IMR-90 (cell line): ENCODE data around the gene ZBED4. TPM values are rescaled to one million over a fixed set of nuclear protein-coding genes. Genes with fewer than 3 reads are reported as not detected.

Experiments
- ATAC-seq: fragments of 200-7000 bp; cut with Tn5 transposase; 2 replicates; pipeline ENCODE4 v1.9.1; 2020; ENCODE audit warnings: low read depth, mild to moderate bottlenecking, moderate library complexity
- BruUV-seq: library from RNA; stranded (reverse); fragments of 400-500 nt; replicated peaks from 2 replicates; lab custom pipeline; 2021; lab: Mats Ljungman, UMichigan
- CTCF ChIA-PET: fragments of 300-600 bp; formaldehyde crosslinking; extraction: SDS; loops from one replicate; lab custom pipeline; 2021; ENCODE audit warnings: antibody characterized with exemption; lab: Yijun Ruan, JAX
- POLR2A ChIA-PET: fragments of 300-600 bp; sonication (Branson Sonifier 250); formaldehyde crosslinking; loops from one replicate; lab custom pipeline; 2022; ENCODE audit warnings: antibody characterized with exemption; ENCODE audit not compliant: unreplicated experiment; lab: Charles Lee
- DNase-seq: peaks from one replicate; pipeline ENCODE4 v3.0.0; 2013
- H2AFZ ChIP-seq: replicated peaks from 2 replicates; pipeline ENCODE3; 2013; ENCODE audit warnings: low read length, mild to moderate bottlenecking; ENCODE audit not compliant: poor library complexity
- H2AK5ac ChIP-seq: 2 replicates; pipeline ENCODE4 v1.6.1; 2013; ENCODE audit warnings: low read depth, low read length, inconsistent platforms
- H2AK9ac ChIP-seq: replicated peaks from 2 replicates; pipeline ENCODE3; 2013; ENCODE audit warnings: mild to moderate bottlenecking, low read depth, low read length, moderate library complexity; ENCODE audit not compliant: poor library complexity
- H2BK120ac ChIP-seq: 2 replicates; pipeline ENCODE4 v1.6.1; 2013; ENCODE audit warnings: low read depth, low read length, inconsistent platforms
- H2BK15ac ChIP-seq: 3 replicates; pipeline ENCODE4 v1.6.1; 2013; ENCODE audit warnings: low read depth, low read length, inconsistent platforms
- H2BK20ac ChIP-seq: 2 replicates; pipeline ENCODE4 v1.6.1; 2013; ENCODE audit warnings: low read depth, mild to moderate bottlenecking, inconsistent platforms, low read length, moderate library complexity
- H2BK5ac ChIP-seq: 2 replicates; pipeline ENCODE4 v1.6.1; 2013; ENCODE audit warnings: mild to moderate bottlenecking, low read depth, low read length, inconsistent platforms; ENCODE audit not compliant: poor library complexity, severe bottlenecking
- H3K14ac ChIP-seq: replicated peaks from 2 replicates; pipeline ENCODE4 v1.6.1; 2013; ENCODE audit warnings: low read depth, low read length, inconsistent platforms
- H3K18ac ChIP-seq: 2 replicates; pipeline ENCODE4 v1.6.1; 2013; ENCODE audit warnings: low read depth, low read length, control low read depth
- H3K23ac ChIP-seq: 2 replicates; pipeline ENCODE4 v1.6.1; 2013; ENCODE audit warnings: low read depth, low read length, inconsistent platforms
- H3K27ac ChIP-seq: 2 replicates; pipeline ENCODE4 v1.5.1; 2013; ENCODE audit warnings: mild to moderate bottlenecking, control low read depth, low read length; ENCODE audit not compliant: insufficient read depth
- H3K27me3 ChIP-seq: 2 replicates; pipeline ENCODE4 v1.6.1; 2013; ENCODE audit warnings: low read length; ENCODE audit not compliant: control insufficient read depth, insufficient read depth
- H3K36me3 ChIP-seq: 2 replicates; pipeline ENCODE4 v1.6.1; 2013; ENCODE audit warnings: low read length, mixed read lengths; ENCODE audit not compliant: control insufficient read depth, insufficient read depth
- H3K4ac ChIP-seq: 2 replicates; pipeline ENCODE4 v1.6.1; 2013; ENCODE audit warnings: low read depth, low read length, inconsistent platforms
- H3K4me1 ChIP-seq: 2 replicates; pipeline ENCODE4 v1.6.1; 2013; ENCODE audit warnings: low read length, mixed read lengths; ENCODE audit not compliant: control insufficient read depth, insufficient read depth
- H3K4me2 ChIP-seq: 2 replicates; pipeline ENCODE4 v1.6.1; 2013; ENCODE audit warnings: low read depth, mild to moderate bottlenecking, control low read depth, low read length, moderate library complexity
- H3K4me3 ChIP-seq: 2 replicates; pipeline ENCODE4 v1.5.1; 2013; ENCODE audit warnings: low read depth, mild to moderate bottlenecking, control low read depth, low read length, moderate library complexity; ENCODE audit not compliant: insufficient read depth
- H3K56ac ChIP-seq: 2 replicates; pipeline ENCODE4 v1.6.1; 2013; ENCODE audit warnings: low read length, inconsistent platforms; ENCODE audit not compliant: insufficient read depth; ENCODE audit errors: extremely low read depth
- H3K79me1 ChIP-seq, 2 experiments: 2 replicates each; pipeline ENCODE4 v1.6.1; 2013; ENCODE audit warnings: low read length in 2 of 2, inconsistent platforms in 1 of 2, low read depth in 1 of 2
- H3K9ac ChIP-seq: 2 replicates; pipeline ENCODE4 v1.6.1; 2013; ENCODE audit warnings: low read depth, low read length, control low read depth
- H3K9me1 ChIP-seq: 2 replicates; pipeline ENCODE4 v1.6.1; 2013; ENCODE audit warnings: low read length, inconsistent platforms; ENCODE audit not compliant: insufficient read depth
- H3K9me3 ChIP-seq: 2 replicates; pipeline ENCODE4 v1.6.1; 2013; ENCODE audit warnings: low read length; ENCODE audit not compliant: control insufficient read depth, insufficient read depth
- H4K20me1 ChIP-seq: 2 replicates; pipeline ENCODE4 v1.6.1; 2013; ENCODE audit warnings: low read length, inconsistent platforms; ENCODE audit not compliant: insufficient read depth
- H4K5ac ChIP-seq: 2 replicates; pipeline ENCODE4 v1.6.1; 2013; ENCODE audit warnings: mild to moderate bottlenecking, low read depth, low read length, control low read depth
- H4K8ac ChIP-seq, 2 experiments: 2 replicates each; pipeline ENCODE4 v1.6.1; 2013; ENCODE audit warnings: low read depth in 2 of 2, low read length in 2 of 2, control low read depth in 1 of 2, inconsistent platforms in 1 of 2
- H4K91ac ChIP-seq: 2 replicates; pipeline ENCODE4 v1.6.1; 2013; ENCODE audit warnings: low read depth, low read length, inconsistent platforms; ENCODE audit not compliant: insufficient read depth
- CEBPB ChIP-seq: IDR thresholded peaks from 2 replicates; pipeline ENCODE4 v1.6.1; 2012; ENCODE audit warnings: low read depth, low read length, improper control_type of control experiment
- CHD1 ChIP-seq: IDR thresholded peaks from 2 replicates; pipeline ENCODE4 v1.6.1; 2012; ENCODE audit warnings: low read depth, low read length, improper control_type of control experiment
- MAFK ChIP-seq: IDR thresholded peaks from 2 replicates; pipeline ENCODE4 v1.6.1; 2012; ENCODE audit warnings: low read depth, low read length, improper control_type of control experiment
- MAZ ChIP-seq: IDR thresholded peaks from 2 replicates; pipeline ENCODE4 v1.6.1; 2012; ENCODE audit warnings: low read depth, mild to moderate bottlenecking, low read length, improper control_type of control experiment, moderate library complexity, borderline replicate concordance
- MXI1 ChIP-seq: IDR thresholded peaks from 2 replicates; pipeline ENCODE4 v1.6.1; 2012; ENCODE audit warnings: low read depth, mild to moderate bottlenecking, low read length, moderate library complexity, borderline replicate concordance
- POLR2A ChIP-seq: IDR thresholded peaks from 2 replicates; pipeline ENCODE4 v1.6.1; 2012; ENCODE audit warnings: mild to moderate bottlenecking, low read depth, low read length
- RAD21 ChIP-seq: IDR thresholded peaks from 2 replicates; pipeline ENCODE4 v1.6.1; 2012; ENCODE audit warnings: low read length, improper control_type of control experiment
- RCOR1 ChIP-seq: IDR thresholded peaks from 2 replicates; pipeline ENCODE4 v1.6.1; 2012; ENCODE audit warnings: mild to moderate bottlenecking, low read length, improper control_type of control experiment; ENCODE audit not compliant: insufficient replicate concordance
- WGBS, 2 experiments: methylation state at CpG; one replicate each; pipeline versions ENCODE4 v1.1.5 to v1.1.7; 2013; ENCODE audit warnings: missing lambda C conversion rate in 2 of 2; ENCODE audit not compliant: insufficient read length in 1 of 2; ENCODE audit errors: extremely low coverage in 2 of 2; 5-methylcytosine and 5-hydroxymethylcytosine counted together
- dilution Hi-C: fragments of 300-500 bp; cut with HindIII; formaldehyde crosslinking; loops from one replicate; pipeline ENCODE4 v1.14.3; 2018; ENCODE audit warnings: low sequenced_read_pairs; ENCODE audit not compliant: unreplicated experiment
- in situ Hi-C: fragments of 300-500 bp; cut with MboI; formaldehyde crosslinking; loops from 3 replicates; pipeline ENCODE4 v1.14.3; 2019; ENCODE audit warnings: low sequenced_read_pairs, inconsistent platforms, mixed read lengths
- intact Hi-C: fragments of 100-400 bp; cut with micrococcal nuclease; formaldehyde crosslinking; loops from 2 replicates; pipeline ENCODE4 v1.10.0; 2022
- polyA plus RNA-seq, 3 experiments: library from polyadenylated mRNA; depleted of rRNA; stranded (reverse); fragments of >200 nt; gene quantifications; 2 replicates each; pipeline ENCODE4 v1.2.3, GENCODE V29; 2012; ENCODE audit warnings: low replicate concordance in 1 of 3
- total RNA-seq: library from RNA; depleted of rRNA; stranded (reverse); fragments of >200 nt; gene quantifications from 2 replicates; pipeline ENCODE4 v1.2.3, GENCODE V29; 2012
- TF ChIP-seq, protein P1 (sequence below): fragments of 150-350 bp; IDR thresholded peaks from 2 replicates; pipeline ENCODE4 v1.6.1; 2017; ENCODE audit warnings: mild to moderate bottlenecking, antibody characterized with exemption, low read length, low read depth
- TF ChIP-seq, protein P2 (sequence below): fragments of 150-350 bp; IDR thresholded peaks from 2 replicates; pipeline ENCODE4 v1.6.1; 2016; ENCODE audit warnings: low read depth, mild to moderate bottlenecking, low read length, moderate library complexity, borderline replicate concordance
- TF ChIP-seq, protein P3 (sequence below): conservative IDR thresholded peaks from 2 replicates; pipeline ENCODE4 v1.5.1; 2012; ENCODE audit warnings: mild to moderate bottlenecking, low read depth, low read length, improper control_type of control experiment

ZBED4 gene
- total and polyA plus RNA-seq, 2 of the 4 experiments (the other 2 are of a cell fraction), result 9.3 to 10.5 TPM

DNA sequence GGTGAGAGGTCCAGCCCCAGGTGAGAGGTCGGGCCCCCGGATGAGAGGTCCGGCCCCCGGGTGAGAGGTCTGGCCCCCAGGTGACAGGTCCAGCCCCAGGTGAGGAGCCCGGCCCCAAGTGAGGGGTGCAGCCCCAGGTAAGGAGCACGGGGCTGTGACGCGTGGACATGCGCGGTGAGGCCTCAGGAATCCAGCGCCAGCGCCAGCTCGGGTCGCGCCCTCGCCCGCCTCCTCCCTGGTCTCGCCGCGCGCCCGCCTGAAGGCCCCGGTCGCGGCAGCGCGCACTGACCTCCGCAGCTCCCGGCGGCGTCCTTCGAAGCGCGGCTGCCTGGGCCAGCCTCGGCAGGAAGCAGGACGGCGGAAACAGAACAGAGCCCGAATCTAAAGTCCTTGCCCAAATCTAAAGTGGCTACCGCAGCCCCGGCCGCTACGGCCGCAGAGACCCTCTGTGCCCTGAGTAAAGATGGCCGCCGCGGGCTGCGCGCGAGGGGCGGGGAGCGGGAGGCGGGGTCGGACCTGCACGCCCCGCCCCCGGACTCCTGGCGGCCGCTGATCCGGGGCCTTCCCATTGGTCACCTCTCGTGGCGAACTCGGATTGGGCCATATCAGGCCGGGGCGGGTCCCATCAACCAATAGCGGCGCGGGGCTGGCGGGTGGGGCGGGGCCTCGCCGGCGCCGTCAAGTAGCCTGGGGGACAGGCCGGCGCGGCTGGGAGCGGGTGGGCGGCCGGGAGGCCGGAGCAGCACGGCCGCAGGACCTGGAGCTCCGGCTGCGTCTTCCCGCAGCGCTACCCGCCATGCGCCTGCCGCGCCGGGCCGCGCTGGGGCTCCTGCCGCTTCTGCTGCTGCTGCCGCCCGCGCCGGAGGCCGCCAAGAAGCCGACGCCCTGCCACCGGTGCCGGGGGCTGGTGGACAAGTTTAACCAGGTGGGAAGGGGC is 64.6 kb downstream of the ZBED4 start, which contains the start of the genes ALG12 and CRELD2:
Gene ALG12, minus strand, starts transcription at position 465 of the 937 bp plus-strand sequence. CDS start 4,673 bp downstream, outside the sequence.
Gene CRELD2, plus strand, starts transcription at position 661 of the 937 bp plus-strand sequence. Its CDS starts 136 bp downstream, at position 797.
- peak within 1 kb of the TSS; percentile 51; the same call in 1 of the 2 replicates for H2AK5ac ChIP-seq
- H3K4me2 ChIP-seq, result peak within 1 kb of the TSS; percentile 91
- peak within 1 kb of the TSS; percentile 71 for H3K9ac ChIP-seq
- peaks cover 31 to 43% of the 10 kb centered on the region in 2 experiments for H3K79me1 ChIP-seq
- peak within 1 kb of the TSS; percentile 69 for H4K91ac ChIP-seq
- peak; percentile 99 for ATAC-seq
- peak within 1 kb of the TSS; percentile 74 for H3K27ac ChIP-seq
- dilution Hi-C loops, result no loop called here
- DNase-seq, result peak; percentile 96
- TF ChIP-seq RAD21 (no peak), POLR2A (peak; percentile 93), CHD1 (no peak), RCOR1 (no peak), MXI1 (peak; percentile 29), MAZ (peak; percentile 91; the same call in 1 of the 2 replicates), MAFK (no peak), CEBPB (no peak)
- TF ChIP-seq, protein P1, sequence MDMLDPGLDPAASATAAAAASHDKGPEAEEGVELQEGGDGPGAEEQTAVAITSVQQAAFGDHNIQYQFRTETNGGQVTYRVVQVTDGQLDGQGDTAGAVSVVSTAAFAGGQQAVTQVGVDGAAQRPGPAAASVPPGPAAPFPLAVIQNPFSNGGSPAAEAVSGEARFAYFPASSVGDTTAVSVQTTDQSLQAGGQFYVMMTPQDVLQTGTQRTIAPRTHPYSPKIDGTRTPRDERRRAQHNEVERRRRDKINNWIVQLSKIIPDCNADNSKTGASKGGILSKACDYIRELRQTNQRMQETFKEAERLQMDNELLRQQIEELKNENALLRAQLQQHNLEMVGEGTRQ, result no peak; the same call in 1 of the 2 replicates
- TF ChIP-seq, protein P2, sequence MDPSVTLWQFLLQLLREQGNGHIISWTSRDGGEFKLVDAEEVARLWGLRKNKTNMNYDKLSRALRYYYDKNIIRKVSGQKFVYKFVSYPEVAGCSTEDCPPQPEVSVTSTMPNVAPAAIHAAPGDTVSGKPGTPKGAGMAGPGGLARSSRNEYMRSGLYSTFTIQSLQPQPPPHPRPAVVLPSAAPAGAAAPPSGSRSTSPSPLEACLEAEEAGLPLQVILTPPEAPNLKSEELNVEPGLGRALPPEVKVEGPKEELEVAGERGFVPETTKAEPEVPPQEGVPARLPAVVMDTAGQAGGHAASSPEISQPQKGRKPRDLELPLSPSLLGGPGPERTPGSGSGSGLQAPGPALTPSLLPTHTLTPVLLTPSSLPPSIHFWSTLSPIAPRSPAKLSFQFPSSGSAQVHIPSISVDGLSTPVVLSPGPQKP, result no peak
- TF ChIP-seq, protein P3, sequence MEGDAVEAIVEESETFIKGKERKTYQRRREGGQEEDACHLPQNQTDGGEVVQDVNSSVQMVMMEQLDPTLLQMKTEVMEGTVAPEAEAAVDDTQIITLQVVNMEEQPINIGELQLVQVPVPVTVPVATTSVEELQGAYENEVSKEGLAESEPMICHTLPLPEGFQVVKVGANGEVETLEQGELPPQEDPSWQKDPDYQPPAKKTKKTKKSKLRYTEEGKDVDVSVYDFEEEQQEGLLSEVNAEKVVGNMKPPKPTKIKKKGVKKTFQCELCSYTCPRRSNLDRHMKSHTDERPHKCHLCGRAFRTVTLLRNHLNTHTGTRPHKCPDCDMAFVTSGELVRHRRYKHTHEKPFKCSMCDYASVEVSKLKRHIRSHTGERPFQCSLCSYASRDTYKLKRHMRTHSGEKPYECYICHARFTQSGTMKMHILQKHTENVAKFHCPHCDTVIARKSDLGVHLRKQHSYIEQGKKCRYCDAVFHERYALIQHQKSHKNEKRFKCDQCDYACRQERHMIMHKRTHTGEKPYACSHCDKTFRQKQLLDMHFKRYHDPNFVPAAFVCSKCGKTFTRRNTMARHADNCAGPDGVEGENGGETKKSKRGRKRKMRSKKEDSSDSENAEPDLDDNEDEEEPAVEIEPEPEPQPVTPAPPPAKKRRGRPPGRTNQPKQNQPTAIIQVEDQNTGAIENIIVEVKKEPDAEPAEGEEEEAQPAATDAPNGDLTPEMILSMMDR, result peak; percentile 17; the same call in 1 of the 2 replicates
- H3K14ac ChIP-seq, result peak within 1 kb of the TSS; percentile 88
- H2AK9ac ChIP-seq, result peak within 1 kb of the TSS; percentile 98
- H3K9me1 ChIP-seq, result peaks cover 4% of the 10 kb centered on the region; the same call in 1 of the 2 replicates
- peak within 1 kb of the TSS; percentile 97 for H2AFZ ChIP-seq
- 1% methylated on average over 71 of the region's 103 CpGs; no CpG with 5 or more reads in 1 of the 2 experiments for WGBS, 2 experiments
- peak within 1 kb of the TSS; percentile 79 for H2BK5ac ChIP-seq
- H2BK15ac ChIP-seq, result no peak within 1 kb of the TSS
- no TSS peak for BruUV-seq
- intact Hi-C loops, result loop anchor here (1.0 to 2.0 kb wide), 3 partner anchors 44 to 151 kb away; no protein-coding TSS in a partner anchor
- peak within 1 kb of the TSS; percentile 80 for H3K4me3 ChIP-seq
- POLR2A ChIA-PET, result interaction anchor here (1.0 kb wide), 1 partner anchor 10 kb away, joined by 3 read pairs; no protein-coding TSS in a partner anchor
- peak within 1 kb of the TSS; percentile 69 for H2BK120ac ChIP-seq
- H3K18ac ChIP-seq, result peak within 1 kb of the TSS; percentile 13
- in situ Hi-C loops, result loop anchor here (10.0 to 25.0 kb wide), 2 partner anchors 53 to 106 kb away; no protein-coding TSS in a partner anchor
- peaks cover 14% of the 10 kb centered on the region for H3K4me1 ChIP-seq
- peak within 1 kb of the TSS; percentile 46 to 80; a peak in 3 of 4 replicates for H4K8ac ChIP-seq
- H2BK20ac ChIP-seq, result no peak within 1 kb of the TSS
- CTCF ChIA-PET, result no interaction called here
- H3K56ac ChIP-seq, result peak within 1 kb of the TSS; percentile 66
- no peaks in the 10 kb centered on the region for H3K27me3 ChIP-seq
- no peaks in the 10 kb centered on the region for H3K9me3 ChIP-seq
- H4K20me1 ChIP-seq, result no peaks in the 10 kb centered on the region; the same call in 1 of the 2 replicates
- peaks cover 13% of the 10 kb centered on the region for H3K36me3 ChIP-seq
- H3K4ac ChIP-seq, result peak within 1 kb of the TSS; percentile 85
- peak within 1 kb of the TSS; percentile 29 for H4K5ac ChIP-seq
- H3K23ac ChIP-seq, result peak within 1 kb of the TSS; percentile 63
